ENCODE data around the gene IL1R1. TPM values are rescaled to one million over a fixed set of nuclear protein-coding genes. Genes with fewer than 3 reads are reported as not detected.

The IL1R1 gene
- total RNA-seq, 1 experiment from 2014 or later, result 0.39 TPM

DNA sequence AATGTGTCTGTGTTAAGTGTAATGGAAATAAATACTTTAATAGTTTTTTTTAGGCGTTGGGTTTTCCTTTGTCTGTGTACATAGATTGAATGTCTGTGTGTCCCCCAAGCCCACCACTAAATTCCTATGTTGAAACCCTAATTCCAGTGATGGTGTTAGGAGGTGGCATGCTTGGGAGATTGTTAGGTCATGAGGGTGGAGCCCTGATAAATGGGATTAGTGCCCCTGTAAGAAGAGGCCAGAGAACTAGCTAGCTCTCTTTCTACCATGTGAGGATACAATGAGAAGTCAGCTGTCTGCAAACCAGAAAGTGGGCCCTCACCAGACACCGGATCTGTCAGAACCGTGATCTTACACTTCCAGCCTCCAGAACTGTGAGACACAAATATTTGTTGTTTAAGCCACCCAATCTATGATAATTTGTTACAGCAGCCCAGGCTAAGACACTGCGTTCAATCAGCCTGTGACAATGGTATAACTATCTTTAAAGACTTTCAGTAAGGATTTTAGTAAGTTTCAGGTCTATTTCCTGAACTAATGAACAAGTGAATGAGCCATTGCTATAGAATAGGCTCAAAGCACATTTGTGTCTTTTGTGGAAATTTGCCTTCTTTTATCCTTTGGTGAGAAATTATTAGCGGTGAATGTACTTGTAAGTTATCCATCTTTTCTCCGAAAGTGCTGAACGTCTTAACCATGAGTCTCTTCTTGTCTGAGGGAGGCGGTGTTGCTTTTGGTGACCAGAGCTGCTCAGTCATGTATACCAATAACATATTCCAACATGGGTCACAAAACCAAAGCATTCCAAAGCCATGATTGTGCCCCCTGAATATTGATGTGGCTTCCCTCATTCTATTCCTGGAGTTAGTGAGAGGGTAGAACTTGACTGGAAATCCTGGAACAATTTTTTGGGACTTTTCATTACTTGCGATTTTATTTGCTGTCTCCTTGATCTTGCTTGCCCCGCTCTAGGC lies 29.6 kb upstream of the IL1R1 start:
- H3K4me1 Mint-ChIP-seq, result peaks cover 17% of the 10 kb centered on the region in 2 experiments
- H3K79me1 ChIP-seq (ENCODE audit: insufficient read depth, low read depth, low read length, poor library complexity, severe bottlenecking), result no peaks in the 10 kb centered on the region
- no peak overlapping the region for H3K4ac ChIP-seq (ENCODE audit: low read depth, low read length)
- no peak overlapping the region for H2BK12ac ChIP-seq (ENCODE audit: insufficient read length, low read depth, low read length)
- no peaks in the 10 kb centered on the region; the same call in 1 of the 2 replicates for H3K4me1 ChIP-seq (ENCODE audit: insufficient read depth, low read length)
- H3K56ac ChIP-seq (ENCODE audit: insufficient read length, low read depth, low read length), result no peak overlapping the region
- H3K18ac ChIP-seq (ENCODE audit: insufficient read length, low read depth, low read length), result no peak overlapping the region
- no peaks in the 10 kb centered on the region for H3K9me3 ChIP-seq (ENCODE audit: control insufficient read depth, low read depth, low read length)
- no peaks in the 10 kb centered on the region for H3K27me3 Mint-ChIP-seq (ENCODE audit: low read depth)
- H4K20me1 ChIP-seq (ENCODE audit: control insufficient read depth, insufficient read depth, insufficient read length), result no peaks in the 10 kb centered on the region
- no peak overlapping the region for H2AK5ac ChIP-seq (ENCODE audit: insufficient read length, low read length)
- no peak overlapping the region for H4K5ac ChIP-seq (ENCODE audit: insufficient read length, low read depth, low read length)
- no peak overlapping the region for H2BK5ac ChIP-seq (ENCODE audit: insufficient read length, low read length)
- peak overlapping the region in 1 of 3 experiments; percentile 72; a peak in 2 of 7 replicates for H3K27ac Mint-ChIP-seq
- H3K27me3 ChIP-seq (ENCODE audit: insufficient read depth, low read length), result no peaks in the 10 kb centered on the region
- no peaks in the 10 kb centered on the region for H3K79me2 ChIP-seq (ENCODE audit: insufficient read depth, low read length)
- H3K23ac ChIP-seq (ENCODE audit: insufficient read length, low read depth, low read length), result no peak overlapping the region
- no peak overlapping the region for H3K14ac ChIP-seq (ENCODE audit: insufficient read depth, low read length)
- H2AFZ ChIP-seq (ENCODE audit: low read length), result no peak overlapping the region
- H2BK15ac ChIP-seq (ENCODE audit: low read depth, low read length), result no peak overlapping the region
- TF ChIP-seq CTCF (conservative IDR thresholded peaks at IDR 0.05), result no peak
- H3K36me3 Mint-ChIP-seq (ENCODE audit: insufficient read depth in 1 of 3, low read depth in 3 of 3), result peaks cover 0 to 5% (median 4%) of the 10 kb centered on the region in 3 experiments; a peak in 2 of 7 replicates
- H2BK120ac ChIP-seq (ENCODE audit: low read depth, low read length, poor library complexity, severe bottlenecking), result no peak overlapping the region
- H2BK20ac ChIP-seq (ENCODE audit: low read depth, low read length, poor library complexity, severe bottlenecking), result no peak overlapping the region
- no peaks in the 10 kb centered on the region; a peak in 1 of 5 replicates for H3K9me3 Mint-ChIP-seq
- no peak overlapping the region for H3K4me3 Mint-ChIP-seq
- no peak overlapping the region for H3K4me2 ChIP-seq (ENCODE audit: insufficient read depth, insufficient read length, low read length)
- H3K27ac ChIP-seq (ENCODE audit: insufficient read length, low read depth, low read length), result no peak overlapping the region
- H3K23me2 ChIP-seq (ENCODE audit: insufficient read length, low read depth, low read length, poor library complexity, severe bottlenecking), result no peaks in the 10 kb centered on the region
- H3K9ac ChIP-seq (ENCODE audit: extremely low read depth, insufficient read length, low read length), result no peak overlapping the region
- H4K8ac ChIP-seq (replicated peaks; ENCODE audit: insufficient read length, low read depth, low read length), result no peak overlapping the region
- H3T11ph ChIP-seq (ENCODE audit: low read length), result no peak overlapping the region
- WGBS (ENCODE audit: extremely low coverage, insufficient read length, low lambda C conversion rate), result no CpG with 5 or more reads among the region's 10 CpGs
- no peak overlapping the region for H4K91ac ChIP-seq (ENCODE audit: insufficient read length, low read depth, low read length)
- DNase-seq, result no peak
